OCI-LY1 (cell line): ENCODE data around the gene RUVBL2.

Experiments used
- H2AFZ ChIP-seq: fragments of 200-600 bp; sonication (generic), shearing (Covaris generic); 2 replicates; pipeline ENCODE4 v1.6.0; 2014; ENCODE audit warnings: antibody characterized with exemption, mild to moderate bottlenecking, low read length
- H3F3A ChIP-seq: fragments of 200-600 bp; sonication (generic), shearing (Covaris generic); 2 replicates; pipeline ENCODE4 v1.6.0; 2014; ENCODE audit warnings: mild to moderate bottlenecking, antibody characterized with exemption, low read length, moderate library complexity; ENCODE audit not compliant: insufficient read depth
- H3K27ac ChIP-seq: fragments of 200-600 bp; sonication (generic); 2 replicates; pipeline ENCODE4 v1.5.1; 2014; ENCODE audit warnings: low read length, mixed run types, mild to moderate bottlenecking, low read depth; ENCODE audit not compliant: poor library complexity, severe bottlenecking
- H3K27me3 ChIP-seq: fragments of 200-600 bp; sonication (generic); 2 replicates; pipeline ENCODE4 v1.6.0; 2014; ENCODE audit warnings: antibody characterized with exemption, mild to moderate bottlenecking, low read length, moderate library complexity; ENCODE audit not compliant: insufficient read depth
- H3K36me3 ChIP-seq: fragments of 200-600 bp; sonication (generic); 2 replicates; pipeline ENCODE4 v1.6.1; 2014; ENCODE audit warnings: mild to moderate bottlenecking, antibody characterized with exemption, low read length, moderate library complexity, mixed read lengths; ENCODE audit not compliant: insufficient read depth
- H3K4me1 ChIP-seq: fragments of 200-600 bp; sonication (generic); 2 replicates; pipeline ENCODE4 v1.5.1; 2014; ENCODE audit warnings: mild to moderate bottlenecking, low read length, moderate library complexity; ENCODE audit not compliant: insufficient read depth, severe bottlenecking
- H3K4me2 ChIP-seq: fragments of 200-600 bp; sonication (generic), shearing (Covaris generic); 2 replicates; pipeline ENCODE4 v1.6.1; 2014; ENCODE audit warnings: low read length
- H3K4me3 ChIP-seq: fragments of 200-600 bp; sonication (generic); 2 replicates; pipeline ENCODE4 v1.5.1; 2014; ENCODE audit warnings: low read length, low read depth, mild to moderate bottlenecking, mixed read lengths; ENCODE audit not compliant: poor library complexity, severe bottlenecking
- H3K79me2 ChIP-seq: fragments of 200-600 bp; shearing (Covaris generic); 2 replicates; pipeline ENCODE4 v1.6.1; 2016; ENCODE audit warnings: mixed run types, low read length, mixed read lengths; ENCODE audit not compliant: insufficient read depth
- H3K9ac ChIP-seq: fragments of 200-600 bp; sonication (generic), shearing (Covaris generic); 2 replicates; pipeline ENCODE4 v1.6.1; 2014; ENCODE audit warnings: mild to moderate bottlenecking, low read length, mixed read lengths
- H3K9me2 ChIP-seq: fragments of 200-600 bp; sonication (generic), shearing (Covaris generic); 2 replicates; pipeline ENCODE4 v1.6.1; 2014; ENCODE audit warnings: low read depth, mild to moderate bottlenecking, low read length, mixed read lengths
- H3K9me3 ChIP-seq: fragments of 200-600 bp; shearing (Covaris generic); 2 replicates; pipeline ENCODE4 v1.6.1; 2014; ENCODE audit warnings: low read length, mixed read lengths
- H4K20me1 ChIP-seq: fragments of 200-600 bp; sonication (generic), shearing (Covaris generic); 2 replicates; pipeline ENCODE4 v1.6.0; 2016; ENCODE audit warnings: mild to moderate bottlenecking, low read length; ENCODE audit not compliant: insufficient read depth
- CTCF ChIP-seq: fragments of 200-600 bp; sonication (generic), shearing (Covaris generic); IDR thresholded peaks from 2 replicates; pipeline ENCODE4 v1.5.1; 2017; ENCODE audit warnings: mild to moderate bottlenecking, antibody characterized with exemption, low read length, moderate library complexity, mixed read lengths
- EZH2 ChIP-seq: fragments of 200-600 bp; sonication (generic), shearing (Covaris generic); IDR thresholded peaks from 2 replicates; pipeline ENCODE4 v1.8.0; 2017; ENCODE audit warnings: borderline replicate concordance, mixed run types, mild to moderate bottlenecking, antibody characterized with exemption, low read length, moderate library complexity, mixed read lengths

Gene RUVBL2

GRCh38 chr19:48954595-48955307 lies 38.9 kb upstream of the RUVBL2 start, which contains the start of gene BAX:
BAX (plus strand) TSS chr19:48954875; CDS start chr19:48954929, 54 bp downstream.
- no peaks in the 10 kb centered on the region for H3K9me2 ChIP-seq
- H3K27ac ChIP-seq = peak within 1 kb of the TSS; percentile 87

GRCh38 chr19:48955308-48955958 lies 38.3 kb upstream of the RUVBL2 start:
- H3K9me3 ChIP-seq = no peaks in the 10 kb centered on the region
- TF ChIP-seq CTCF (no peak), EZH2 (no peak)
- H3F3A ChIP-seq = no peaks in the 10 kb centered on the region
- H3K9me2 ChIP-seq = no peaks in the 10 kb centered on the region
- peak overlapping the region; percentile 99 for H3K9ac ChIP-seq
- no peaks in the 10 kb centered on the region for H3K27me3 ChIP-seq
- peak overlapping the region; percentile 92 for H3K4me2 ChIP-seq
- no peak overlapping the region for H2AFZ ChIP-seq
- H3K27ac ChIP-seq = peak overlapping the region; percentile 87
- no peaks in the 10 kb centered on the region for H4K20me1 ChIP-seq
- H3K79me2 ChIP-seq = no peaks in the 10 kb centered on the region
- peaks cover 17% of the 10 kb centered on the region; the same call in 1 of the 2 replicates for H3K36me3 ChIP-seq
- H3K4me3 ChIP-seq = peak overlapping the region; percentile 96
- H3K4me1 ChIP-seq = peaks cover 17% of the 10 kb centered on the region

More at GRCh38 chr19:48954595-48955307, 38.9 kb upstream of the RUVBL2 start, which contains the start of gene BAX:
- Histone ChIP-seq H3K79me2 (no peaks in the 10 kb centered on the region), H3K9me3 (no peaks in the 10 kb centered on the region), H2AFZ (peak within 1 kb of the TSS; percentile 97), H3K4me3 (peak within 1 kb of the TSS; percentile 96), H4K20me1 (no peaks in the 10 kb centered on the region), H3F3A (no peaks in the 10 kb centered on the region), H3K4me1 (peaks cover 17% of the 10 kb centered on the region), H3K36me3 (peaks cover 17% of the 10 kb centered on the region; the same call in 1 of the 2 replicates), H3K4me2 (peak within 1 kb of the TSS; percentile 92), H3K9ac (peak within 1 kb of the TSS; percentile 99), H3K27me3 (no peaks in the 10 kb centered on the region)
- TF ChIP-seq CTCF (peak; percentile 18; the same call in 1 of the 2 replicates), EZH2 (no peak)

GRCh38 chr19:48958006-48958405 lies 35.7 kb upstream of the RUVBL2 start:
- no peaks in the 10 kb centered on the region for H3K9me3 ChIP-seq
- H3K9me2 ChIP-seq = no peaks in the 10 kb centered on the region
- H3K4me3 ChIP-seq = no peak overlapping the region
- no peak overlapping the region for H3K4me2 ChIP-seq
- no peaks in the 10 kb centered on the region for H3F3A ChIP-seq
- H3K27me3 ChIP-seq = no peaks in the 10 kb centered on the region
- TF ChIP-seq EZH2 = no peak
- TF ChIP-seq CTCF = no peak
- H3K79me2 ChIP-seq = no peaks in the 10 kb centered on the region
- no peak overlapping the region for H3K27ac ChIP-seq
- peaks cover 21% of the 10 kb centered on the region; the same call in 1 of the 2 replicates for H3K36me3 ChIP-seq
- peaks cover 31% of the 10 kb centered on the region for H3K4me1 ChIP-seq
- no peak overlapping the region for H3K9ac ChIP-seq
- H2AFZ ChIP-seq = no peak overlapping the region
- no peaks in the 10 kb centered on the region for H4K20me1 ChIP-seq
